IPS-20b (cell line): ENCODE data around the gene HYAL1.

Experiments
- H3K27ac ChIP-seq: one replicate; pipeline ENCODE4 v1.5.1; 2013; ENCODE audit warnings: low read length
- H3K27me3 ChIP-seq: 2 replicates; pipeline ENCODE4 v1.6.1; 2013; ENCODE audit warnings: mild to moderate bottlenecking, low read length, inconsistent platforms; ENCODE audit not compliant: insufficient read depth
- H3K36me3 ChIP-seq: 2 replicates; pipeline ENCODE4 v1.6.1; 2013; ENCODE audit warnings: low read depth, mild to moderate bottlenecking, inconsistent platforms, low read length, moderate library complexity; ENCODE audit not compliant: insufficient read depth
- H3K4me1 ChIP-seq: 2 replicates; pipeline ENCODE4 v1.6.1; 2013; ENCODE audit warnings: mild to moderate bottlenecking, control low read depth, inconsistent platforms, low read length, moderate library complexity; ENCODE audit not compliant: insufficient read depth
- H3K4me3 ChIP-seq: 2 replicates; pipeline ENCODE4 v1.5.1; 2013; ENCODE audit warnings: mild to moderate bottlenecking, low read length, inconsistent platforms
- H3K9ac ChIP-seq: 2 replicates; pipeline ENCODE4 v1.6.1; 2013; ENCODE audit warnings: low read depth, mild to moderate bottlenecking, inconsistent platforms, low read length, moderate library complexity
- H3K9me3 ChIP-seq: 2 replicates; pipeline ENCODE4 v1.6.1; 2013; ENCODE audit warnings: mild to moderate bottlenecking, low read depth, low read length, inconsistent platforms; ENCODE audit not compliant: insufficient read depth

Gene HYAL1

DNA sequence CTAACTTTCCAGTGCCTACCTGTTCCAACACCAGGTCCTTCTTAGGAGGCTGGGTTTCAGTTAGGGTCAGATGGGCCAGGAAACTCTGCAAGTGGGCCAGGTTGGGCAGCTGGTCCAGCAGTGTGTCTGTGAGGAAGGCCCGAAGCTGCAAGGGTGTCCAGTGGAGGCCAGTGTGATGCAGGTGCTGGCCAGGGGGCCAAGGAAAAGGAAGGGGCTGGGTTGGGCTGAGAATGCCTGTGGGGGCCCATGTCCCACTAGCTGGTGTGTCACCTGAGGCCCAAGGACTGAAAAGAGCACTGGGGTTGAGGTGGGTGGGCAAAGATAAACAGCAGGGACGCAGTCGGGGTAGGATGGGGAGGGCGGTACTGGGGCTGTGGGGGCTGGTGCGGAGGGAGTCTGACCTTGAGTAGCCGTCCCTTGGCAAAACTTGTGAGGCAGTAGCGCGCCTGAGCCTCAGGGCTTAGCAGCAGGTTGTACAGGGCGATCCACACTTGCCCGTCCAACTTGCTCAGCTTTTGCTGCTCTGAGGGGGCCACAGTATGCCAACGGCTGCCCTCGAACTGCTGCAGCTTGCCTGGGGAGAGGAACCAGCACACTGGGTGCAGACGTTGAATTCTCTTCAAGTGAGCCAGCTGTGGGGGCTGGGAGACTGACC, 38.7 kb upstream of the HYAL1 start:
- Histone ChIP-seq H3K4me1 (no peaks in the 10 kb centered on the region), H3K36me3 (no peaks in the 10 kb centered on the region), H3K27ac (no peak overlapping the region), H3K9me3 (no peaks in the 10 kb centered on the region), H3K9ac (no peak overlapping the region), H3K4me3 (no peak overlapping the region), H3K27me3 (peaks cover 89% of the 10 kb centered on the region)

- Histone ChIP-seq H3K4me1 (no peaks in the 10 kb centered on the region), H3K9ac (no peak overlapping the region), H3K27me3 (peaks cover 87% of the 10 kb centered on the region), H3K9me3 (no peaks in the 10 kb centered on the region), H3K27ac (no peak overlapping the region), H3K36me3 (no peaks in the 10 kb centered on the region), H3K4me3 (peak overlapping the region; percentile 61; the same call in 1 of the 2 replicates)
Measured at GRCh38 chr3:50341537-50341936, 38.2 kb upstream of the HYAL1 start.

DNA sequence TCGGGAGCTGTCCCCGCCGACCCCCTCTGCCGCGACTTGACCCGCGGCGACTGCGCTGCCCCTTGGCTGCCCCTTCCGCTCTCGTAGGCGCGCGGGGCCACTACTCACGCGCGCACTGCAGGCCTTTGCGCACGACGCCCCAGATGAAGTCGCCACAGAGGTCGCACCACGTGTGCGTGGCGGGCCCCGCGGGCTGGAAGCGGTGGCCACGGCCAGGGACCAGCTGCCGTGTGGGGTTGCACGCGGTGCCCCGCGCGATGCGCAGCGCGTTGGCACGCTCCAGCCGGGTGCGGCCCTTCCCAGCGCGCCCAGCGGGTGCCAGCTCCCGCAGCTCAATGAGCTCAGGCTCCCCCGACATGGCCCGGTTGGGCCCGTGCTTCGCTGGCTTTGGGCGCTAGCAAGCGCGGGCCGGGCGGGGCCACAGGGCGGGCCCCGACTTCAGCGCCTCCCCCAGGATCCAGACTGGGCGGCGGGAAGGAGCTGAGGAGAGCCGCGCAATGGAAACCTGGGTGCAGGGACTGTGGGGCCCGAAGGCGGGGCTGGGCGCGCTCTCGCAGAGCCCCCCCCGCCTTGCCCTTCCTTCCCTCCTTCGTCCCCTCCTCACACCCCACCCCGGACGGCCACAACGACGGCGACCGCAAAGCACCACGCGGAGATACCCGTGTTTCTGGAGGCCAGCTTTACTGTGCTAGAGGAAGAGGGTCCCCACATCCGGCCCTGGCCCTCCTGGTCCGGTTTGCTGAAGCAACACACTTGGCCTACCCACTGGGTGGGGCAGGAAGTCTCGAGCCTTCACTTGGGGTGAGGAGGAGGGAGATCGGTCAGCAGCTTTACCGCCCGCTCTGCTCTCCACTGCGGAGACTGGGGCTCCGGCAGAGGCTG, 37.3 kb upstream of the HYAL1 start, which contains the start of gene RASSF1:
TSS of gene RASSF1 (minus strand) at position 389 of the 882 bp plus-strand sequence. CDS start at position 358, 31 bp downstream.
- Histone ChIP-seq H3K4me1 (no peaks in the 10 kb centered on the region), H3K27me3 (peaks cover 80% of the 10 kb centered on the region), H3K9ac (peak within 1 kb of the TSS; percentile 45; the same call in 1 of the 2 replicates), H3K9me3 (no peaks in the 10 kb centered on the region), H3K4me3 (peak within 1 kb of the TSS; percentile 61), H3K36me3 (no peaks in the 10 kb centered on the region), H3K27ac (no peak within 1 kb of the TSS)

- H3K36me3 ChIP-seq, result no peaks in the 10 kb centered on the region
- H3K9me3 ChIP-seq, result no peaks in the 10 kb centered on the region
- H3K9ac ChIP-seq, result no peak overlapping the region
- H3K4me3 ChIP-seq, result peak overlapping the region; percentile 61
- no peak overlapping the region for H3K27ac ChIP-seq
- no peaks in the 10 kb centered on the region; the same call in 1 of the 2 replicates for H3K4me1 ChIP-seq
- peaks cover 74% of the 10 kb centered on the region for H3K27me3 ChIP-seq
Measured at GRCh38 chr3:50340147-50340447, 36.7 kb upstream of the HYAL1 start.

DNA sequence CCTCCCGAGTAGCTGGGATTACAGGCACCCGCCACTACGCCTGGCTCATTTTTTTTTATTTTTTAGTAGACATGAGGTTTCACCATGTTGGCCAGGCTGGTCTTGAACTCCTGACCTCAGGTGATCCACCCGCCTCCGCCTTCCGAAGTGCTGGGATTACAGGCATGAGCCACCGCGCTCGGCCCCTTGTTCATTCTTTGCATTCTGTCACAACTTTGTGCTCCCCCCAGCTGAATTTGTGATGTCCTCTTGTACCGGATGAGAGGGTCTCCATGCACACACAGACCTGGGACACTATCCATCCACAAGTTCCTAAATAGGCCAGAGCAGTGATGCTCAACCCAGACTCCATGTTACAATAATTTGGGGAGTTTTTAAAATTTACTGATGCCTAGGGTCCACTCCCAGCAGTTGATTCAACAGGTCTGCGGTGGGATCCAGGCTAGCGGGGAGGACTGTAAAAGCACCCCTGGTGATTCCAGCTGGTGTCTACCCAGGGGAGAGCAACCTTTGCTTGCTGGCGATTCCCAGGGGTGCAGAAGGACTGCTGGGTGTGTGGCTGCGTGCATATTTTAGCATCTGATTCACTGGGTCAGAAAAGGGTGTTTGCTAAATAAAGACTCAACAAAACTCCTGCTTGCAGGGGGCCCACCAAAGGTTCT, 36.2 kb upstream of the HYAL1 start:
- peaks cover 69% of the 10 kb centered on the region for H3K27me3 ChIP-seq
- H3K4me3 ChIP-seq, result peak overlapping the region; percentile 61
- H3K9me3 ChIP-seq, result no peaks in the 10 kb centered on the region
- no peak overlapping the region for H3K9ac ChIP-seq
- H3K27ac ChIP-seq, result no peak overlapping the region
- H3K36me3 ChIP-seq, result peaks cover 2% of the 10 kb centered on the region; the same call in 1 of the 2 replicates
- no peaks in the 10 kb centered on the region; the same call in 1 of the 2 replicates for H3K4me1 ChIP-seq

DNA sequence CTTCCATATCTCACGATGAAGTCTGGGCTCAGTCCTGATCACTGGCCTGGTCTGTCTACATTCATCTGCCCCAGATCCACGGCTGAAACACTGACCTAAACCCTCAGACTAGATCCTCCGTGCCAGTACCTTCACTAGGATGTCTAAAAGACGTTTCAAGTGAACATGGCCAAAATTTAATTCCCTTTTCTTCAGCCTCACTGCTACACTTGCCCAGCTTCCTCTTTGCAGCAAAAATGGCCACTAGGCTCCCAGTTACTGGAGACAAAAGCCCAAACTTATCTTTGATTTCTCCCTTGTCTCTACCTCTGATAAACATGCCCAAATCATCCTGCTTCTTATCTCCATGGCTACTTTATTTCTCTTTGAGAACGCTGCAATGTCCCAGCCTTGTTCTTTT, 35.6 kb upstream of the HYAL1 start:
- Histone ChIP-seq H3K4me3 (no peak overlapping the region), H3K9ac (no peak overlapping the region), H3K27ac (no peak overlapping the region), H3K36me3 (peaks cover 7% of the 10 kb centered on the region; the same call in 1 of the 2 replicates), H3K4me1 (no peaks in the 10 kb centered on the region; the same call in 1 of the 2 replicates), H3K27me3 (peaks cover 63% of the 10 kb centered on the region), H3K9me3 (no peaks in the 10 kb centered on the region)

- Histone ChIP-seq H3K27me3 (peaks cover 46% of the 10 kb centered on the region), H3K4me3 (peak overlapping the region; percentile 90), H3K4me1 (no peaks in the 10 kb centered on the region; the same call in 1 of the 2 replicates), H3K9ac (peak overlapping the region; percentile 90; the same call in 1 of the 2 replicates), H3K27ac (peak overlapping the region; percentile 7), H3K36me3 (peaks cover 16% of the 10 kb centered on the region), H3K9me3 (no peaks in the 10 kb centered on the region)
Measured at GRCh38 chr3:50337175-50337861, 33.9 kb upstream of the HYAL1 start.

- Histone ChIP-seq H3K4me1 (no peaks in the 10 kb centered on the region; the same call in 1 of the 2 replicates), H3K9ac (peak overlapping the region; percentile 90), H3K27me3 (peaks cover 39% of the 10 kb centered on the region), H3K4me3 (peak overlapping the region; percentile 90), H3K9me3 (no peaks in the 10 kb centered on the region), H3K36me3 (peaks cover 23% of the 10 kb centered on the region), H3K27ac (peak overlapping the region; percentile 7)
Measured at GRCh38 chr3:50336452-50337174, 33.2 kb upstream of the HYAL1 start.

- Histone ChIP-seq H3K9ac (no peak overlapping the region), H3K36me3 (peaks cover 44% of the 10 kb centered on the region), H3K27ac (no peak overlapping the region)
Measured at GRCh38 chr3:50334339-50335075, 31.1 kb upstream of the HYAL1 start.

GRCh38 chr3:50333744-50334328, 30.5 kb upstream of the HYAL1 start:
- H3K4me1 ChIP-seq, result no peaks in the 10 kb centered on the region; the same call in 1 of the 2 replicates
- no peak overlapping the region for H3K27ac ChIP-seq
- H3K9me3 ChIP-seq, result no peaks in the 10 kb centered on the region
- H3K9ac ChIP-seq, result no peak overlapping the region
- no peak overlapping the region for H3K4me3 ChIP-seq
- peaks cover 12% of the 10 kb centered on the region for H3K27me3 ChIP-seq
- peaks cover 48% of the 10 kb centered on the region for H3K36me3 ChIP-seq

More at GRCh38 chr3:50334339-50335075, 31.1 kb upstream of the HYAL1 start:
- no peaks in the 10 kb centered on the region; the same call in 1 of the 2 replicates for H3K4me1 ChIP-seq
- H3K9me3 ChIP-seq, result no peaks in the 10 kb centered on the region
- no peak overlapping the region for H3K4me3 ChIP-seq
- H3K27me3 ChIP-seq, result peaks cover 18% of the 10 kb centered on the region
